GM23338 (cell line): ENCODE results near the gene ATP5PO.

Source experiments
- CREB1 ChIP-seq: fragments of 250-450 bp; sonication (Bioruptor Pico); IDR thresholded peaks from 2 replicates; pipeline ENCODE4 v1.5.0; 2020; ENCODE audit warnings: low read depth, mild to moderate bottlenecking, moderate library complexity
- CTCF ChIP-seq, 2 experiments: fragments of 200-600 bp in 1 of 2; sonication (generic) in 1 of 2; conservative IDR thresholded peaks; 2 replicates each; pipeline versions ENCODE4 v1.5.1 to v1.6.1; 2016 to 2017; ENCODE audit warnings: antibody characterized with exemption in 2 of 2, low read depth in 2 of 2, mild to moderate bottlenecking in 2 of 2, moderate library complexity in 1 of 2
- ETS1 ChIP-seq: IDR thresholded peaks from 2 replicates; pipeline ENCODE4 v1.6.1; 2016; ENCODE audit warnings: antibody characterized with exemption
- EZH2 ChIP-seq: fragments of 200-600 bp; sonication (generic); IDR thresholded peaks from one replicate; pipeline ENCODE4 v1.8.0; 2017; ENCODE audit warnings: antibody characterized with exemption, mild to moderate bottlenecking, low read depth; ENCODE audit not compliant: unreplicated experiment
- EZH2phosphoT487 ChIP-seq: fragments of 200-600 bp; sonication (generic); IDR thresholded peaks from one replicate; pipeline ENCODE4 v1.8.1; 2018; ENCODE audit warnings: antibody characterized with exemption; ENCODE audit not compliant: unreplicated experiment
- JUNB ChIP-seq: IDR thresholded peaks from one replicate; pipeline ENCODE4 v1.6.1; 2016; ENCODE audit warnings: antibody characterized with exemption; ENCODE audit not compliant: unreplicated experiment
- NANOG ChIP-seq: IDR thresholded peaks from 2 replicates; pipeline ENCODE4 v1.6.1; 2016; ENCODE audit warnings: antibody characterized with exemption, borderline replicate concordance
- POLR2AphosphoS5 ChIP-seq: IDR thresholded peaks from 2 replicates; pipeline ENCODE4 v1.6.1; 2016; ENCODE audit warnings: antibody characterized with exemption, low read depth
- STAT1 ChIP-seq: IDR thresholded peaks from one replicate; pipeline ENCODE4 v1.6.1; 2016; ENCODE audit warnings: antibody characterized with exemption; ENCODE audit not compliant: unreplicated experiment
- ZNF114 ChIP-seq: fragments of 250-450 bp; sonication (Bioruptor Pico); IDR thresholded peaks from 2 replicates; pipeline ENCODE4 v1.5.0; 2020; ENCODE audit warnings: mild to moderate bottlenecking, moderate library complexity
- TF ChIP-seq, protein P1 (sequence below): IDR thresholded peaks from one replicate; pipeline ENCODE4 v1.6.1; 2018; ENCODE audit warnings: antibody characterized with exemption; ENCODE audit not compliant: unreplicated experiment
- TF ChIP-seq, protein P2 (sequence below): fragments of 250-450 bp; sonication (Bioruptor Pico); IDR thresholded peaks from 2 replicates; pipeline ENCODE4 v1.5.0; 2020; ENCODE audit warnings: mild to moderate bottlenecking, moderate library complexity

GRCh38 chr21:33871171-33871570 lies 44.4 kb downstream of the ATP5PO start:
- TF ChIP-seq CTCF (conservative IDR thresholded peaks at IDR 0.05; ENCODE audit: low read depth in 2 of 2) (no peak), EZH2 (no peak), EZH2phosphoT487 (no peak), JUNB (no peak), POLR2AphosphoS5 (no peak), ETS1 (no peak), CREB1 (no peak), NANOG (no peak), STAT1 (no peak), ZNF114 (CRISPR knock-in tag) (no peak)
- TF ChIP-seq, protein P1, sequence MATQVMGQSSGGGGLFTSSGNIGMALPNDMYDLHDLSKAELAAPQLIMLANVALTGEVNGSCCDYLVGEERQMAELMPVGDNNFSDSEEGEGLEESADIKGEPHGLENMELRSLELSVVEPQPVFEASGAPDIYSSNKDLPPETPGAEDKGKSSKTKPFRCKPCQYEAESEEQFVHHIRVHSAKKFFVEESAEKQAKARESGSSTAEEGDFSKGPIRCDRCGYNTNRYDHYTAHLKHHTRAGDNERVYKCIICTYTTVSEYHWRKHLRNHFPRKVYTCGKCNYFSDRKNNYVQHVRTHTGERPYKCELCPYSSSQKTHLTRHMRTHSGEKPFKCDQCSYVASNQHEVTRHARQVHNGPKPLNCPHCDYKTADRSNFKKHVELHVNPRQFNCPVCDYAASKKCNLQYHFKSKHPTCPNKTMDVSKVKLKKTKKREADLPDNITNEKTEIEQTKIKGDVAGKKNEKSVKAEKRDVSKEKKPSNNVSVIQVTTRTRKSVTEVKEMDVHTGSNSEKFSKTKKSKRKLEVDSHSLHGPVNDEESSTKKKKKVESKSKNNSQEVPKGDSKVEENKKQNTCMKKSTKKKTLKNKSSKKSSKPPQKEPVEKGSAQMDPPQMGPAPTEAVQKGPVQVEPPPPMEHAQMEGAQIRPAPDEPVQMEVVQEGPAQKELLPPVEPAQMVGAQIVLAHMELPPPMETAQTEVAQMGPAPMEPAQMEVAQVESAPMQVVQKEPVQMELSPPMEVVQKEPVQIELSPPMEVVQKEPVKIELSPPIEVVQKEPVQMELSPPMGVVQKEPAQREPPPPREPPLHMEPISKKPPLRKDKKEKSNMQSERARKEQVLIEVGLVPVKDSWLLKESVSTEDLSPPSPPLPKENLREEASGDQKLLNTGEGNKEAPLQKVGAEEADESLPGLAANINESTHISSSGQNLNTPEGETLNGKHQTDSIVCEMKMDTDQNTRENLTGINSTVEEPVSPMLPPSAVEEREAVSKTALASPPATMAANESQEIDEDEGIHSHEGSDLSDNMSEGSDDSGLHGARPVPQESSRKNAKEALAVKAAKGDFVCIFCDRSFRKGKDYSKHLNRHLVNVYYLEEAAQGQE = no peak
- TF ChIP-seq, protein P2, sequence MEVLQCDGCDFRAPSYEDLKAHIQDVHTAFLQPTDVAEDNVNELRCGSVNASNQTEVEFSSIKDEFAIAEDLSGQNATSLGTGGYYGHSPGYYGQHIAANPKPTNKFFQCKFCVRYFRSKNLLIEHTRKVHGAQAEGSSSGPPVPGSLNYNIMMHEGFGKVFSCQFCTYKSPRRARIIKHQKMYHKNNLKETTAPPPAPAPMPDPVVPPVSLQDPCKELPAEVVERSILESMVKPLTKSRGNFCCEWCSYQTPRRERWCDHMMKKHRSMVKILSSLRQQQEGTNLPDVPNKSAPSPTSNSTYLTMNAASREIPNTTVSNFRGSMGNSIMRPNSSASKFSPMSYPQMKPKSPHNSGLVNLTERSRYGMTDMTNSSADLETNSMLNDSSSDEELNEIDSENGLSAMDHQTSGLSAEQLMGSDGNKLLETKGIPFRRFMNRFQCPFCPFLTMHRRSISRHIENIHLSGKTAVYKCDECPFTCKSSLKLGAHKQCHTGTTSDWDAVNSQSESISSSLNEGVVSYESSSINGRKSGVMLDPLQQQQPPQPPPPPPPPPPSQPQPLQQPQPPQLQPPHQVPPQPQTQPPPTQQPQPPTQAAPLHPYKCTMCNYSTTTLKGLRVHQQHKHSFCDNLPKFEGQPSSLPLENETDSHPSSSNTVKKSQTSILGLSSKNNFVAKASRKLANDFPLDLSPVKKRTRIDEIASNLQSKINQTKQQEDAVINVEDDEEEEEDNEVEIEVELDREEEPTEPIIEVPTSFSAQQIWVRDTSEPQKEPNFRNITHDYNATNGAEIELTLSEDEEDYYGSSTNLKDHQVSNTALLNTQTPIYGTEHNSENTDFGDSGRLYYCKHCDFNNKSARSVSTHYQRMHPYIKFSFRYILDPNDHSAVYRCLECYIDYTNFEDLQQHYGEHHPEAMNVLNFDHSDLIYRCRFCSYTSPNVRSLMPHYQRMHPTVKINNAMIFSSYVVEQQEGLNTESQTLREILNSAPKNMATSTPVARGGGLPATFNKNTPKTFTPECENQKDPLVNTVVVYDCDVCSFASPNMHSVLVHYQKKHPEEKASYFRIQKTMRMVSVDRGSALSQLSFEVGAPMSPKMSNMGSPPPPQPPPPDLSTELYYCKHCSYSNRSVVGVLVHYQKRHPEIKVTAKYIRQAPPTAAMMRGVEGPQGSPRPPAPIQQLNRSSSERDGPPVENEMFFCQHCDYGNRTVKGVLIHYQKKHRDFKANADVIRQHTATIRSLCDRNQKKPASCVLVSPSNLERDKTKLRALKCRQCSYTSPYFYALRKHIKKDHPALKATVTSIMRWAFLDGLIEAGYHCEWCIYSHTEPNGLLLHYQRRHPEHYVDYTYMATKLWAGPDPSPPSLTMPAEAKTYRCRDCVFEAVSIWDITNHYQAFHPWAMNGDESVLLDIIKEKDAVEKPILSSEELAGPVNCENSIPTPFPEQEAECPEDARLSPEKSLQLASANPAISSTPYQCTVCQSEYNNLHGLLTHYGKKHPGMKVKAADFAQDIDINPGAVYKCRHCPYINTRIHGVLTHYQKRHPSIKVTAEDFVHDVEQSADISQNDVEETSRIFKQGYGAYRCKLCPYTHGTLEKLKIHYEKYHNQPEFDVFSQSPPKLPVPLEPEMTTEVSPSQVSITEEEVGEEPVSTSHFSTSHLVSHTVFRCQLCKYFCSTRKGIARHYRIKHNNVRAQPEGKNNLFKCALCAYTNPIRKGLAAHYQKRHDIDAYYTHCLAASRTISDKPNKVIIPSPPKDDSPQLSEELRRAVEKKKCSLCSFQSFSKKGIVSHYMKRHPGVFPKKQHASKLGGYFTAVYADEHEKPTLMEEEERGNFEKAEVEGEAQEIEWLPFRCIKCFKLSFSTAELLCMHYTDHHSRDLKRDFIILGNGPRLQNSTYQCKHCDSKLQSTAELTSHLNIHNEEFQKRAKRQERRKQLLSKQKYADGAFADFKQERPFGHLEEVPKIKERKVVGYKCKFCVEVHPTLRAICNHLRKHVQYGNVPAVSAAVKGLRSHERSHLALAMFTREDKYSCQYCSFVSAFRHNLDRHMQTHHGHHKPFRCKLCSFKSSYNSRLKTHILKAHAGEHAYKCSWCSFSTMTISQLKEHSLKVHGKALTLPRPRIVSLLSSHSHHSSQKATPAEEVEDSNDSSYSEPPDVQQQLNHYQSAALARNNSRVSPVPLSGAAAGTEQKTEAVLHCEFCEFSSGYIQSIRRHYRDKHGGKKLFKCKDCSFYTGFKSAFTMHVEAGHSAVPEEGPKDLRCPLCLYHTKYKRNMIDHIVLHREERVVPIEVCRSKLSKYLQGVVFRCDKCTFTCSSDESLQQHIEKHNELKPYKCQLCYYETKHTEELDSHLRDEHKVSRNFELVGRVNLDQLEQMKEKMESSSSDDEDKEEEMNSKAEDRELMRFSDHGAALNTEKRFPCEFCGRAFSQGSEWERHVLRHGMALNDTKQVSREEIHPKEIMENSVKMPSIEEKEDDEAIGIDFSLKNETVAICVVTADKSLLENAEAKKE (CRISPR knock-in tag) = no peak
